ENCODE results near the gene SRMS.
"Not testable (repeated sequence)": the region's sequence is repeated elsewhere in the genome, so short reads cannot be mapped to it uniquely, and the experiment has no call there.

SRMS gene

DNA sequence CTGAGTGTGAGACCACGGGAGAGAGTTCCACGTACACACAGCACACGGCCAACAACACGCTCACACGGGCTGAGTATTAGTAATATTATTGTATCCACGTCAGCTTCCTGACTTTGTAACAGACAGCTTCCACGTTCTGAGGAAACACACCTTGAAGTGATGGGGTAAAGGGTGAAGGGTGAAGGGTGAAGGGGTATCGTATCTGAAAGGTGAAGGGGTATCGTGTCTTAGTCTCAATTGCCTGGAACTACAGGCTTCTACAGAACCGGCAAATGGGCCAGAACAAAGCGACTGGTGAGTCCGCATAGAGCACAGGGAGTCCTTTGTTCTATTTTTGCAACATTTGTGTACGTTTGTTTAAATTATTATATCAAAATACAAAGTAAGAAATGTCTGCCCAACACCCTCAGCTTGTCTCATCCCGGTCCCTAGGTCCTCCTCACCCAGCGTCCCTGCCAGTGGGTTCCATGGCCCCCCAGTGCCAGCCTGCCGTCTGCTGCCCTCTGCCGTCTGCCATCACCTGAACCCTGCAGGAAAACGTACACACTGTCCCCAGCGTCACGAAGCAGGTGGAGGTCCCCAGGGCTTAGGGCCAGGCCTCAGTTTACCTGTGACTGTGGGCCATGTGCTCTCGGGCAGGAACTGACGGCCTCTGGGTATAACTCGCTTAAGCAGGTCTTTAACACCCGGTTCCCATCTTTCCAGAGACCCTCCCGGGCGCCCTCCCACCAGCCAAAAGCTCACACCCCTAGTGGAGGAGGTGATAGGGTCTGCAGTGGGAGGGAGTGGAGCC, 30.9 kb upstream of the SRMS start:
- no peak for DNase-seq

DNA sequence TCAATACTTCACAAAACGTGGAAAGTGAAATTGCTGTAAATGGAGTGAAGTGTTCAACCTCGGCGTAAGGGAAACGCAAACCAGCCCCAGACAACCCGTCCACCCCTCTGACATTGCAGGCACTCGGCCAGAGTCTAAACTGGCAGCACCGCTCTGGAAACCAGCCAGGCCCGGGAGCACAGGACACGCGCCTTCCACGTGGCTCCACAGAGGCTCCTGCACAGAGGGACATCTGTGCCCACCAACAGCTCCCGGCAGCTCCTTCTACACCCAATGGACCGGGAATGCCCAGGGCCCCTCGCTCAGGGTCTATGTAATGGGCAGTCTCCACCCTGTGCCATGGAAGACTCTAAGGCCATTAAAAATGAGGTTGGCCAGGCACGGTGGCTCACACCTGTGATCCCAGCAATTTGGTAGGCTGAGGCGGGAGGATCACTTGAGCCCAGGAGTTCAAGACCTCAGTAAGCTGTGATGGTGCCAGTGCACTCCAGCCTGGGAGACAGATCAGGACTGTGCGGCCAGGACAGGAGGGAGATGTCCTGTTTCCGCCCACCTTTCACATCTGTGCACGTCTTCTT, 29.9 kb upstream of the SRMS start:
- no peak for DNase-seq

GRCh38 chr20:63576311-63576710, 28.8 kb upstream of the SRMS start:
- DNase-seq, result no peak

DNA sequence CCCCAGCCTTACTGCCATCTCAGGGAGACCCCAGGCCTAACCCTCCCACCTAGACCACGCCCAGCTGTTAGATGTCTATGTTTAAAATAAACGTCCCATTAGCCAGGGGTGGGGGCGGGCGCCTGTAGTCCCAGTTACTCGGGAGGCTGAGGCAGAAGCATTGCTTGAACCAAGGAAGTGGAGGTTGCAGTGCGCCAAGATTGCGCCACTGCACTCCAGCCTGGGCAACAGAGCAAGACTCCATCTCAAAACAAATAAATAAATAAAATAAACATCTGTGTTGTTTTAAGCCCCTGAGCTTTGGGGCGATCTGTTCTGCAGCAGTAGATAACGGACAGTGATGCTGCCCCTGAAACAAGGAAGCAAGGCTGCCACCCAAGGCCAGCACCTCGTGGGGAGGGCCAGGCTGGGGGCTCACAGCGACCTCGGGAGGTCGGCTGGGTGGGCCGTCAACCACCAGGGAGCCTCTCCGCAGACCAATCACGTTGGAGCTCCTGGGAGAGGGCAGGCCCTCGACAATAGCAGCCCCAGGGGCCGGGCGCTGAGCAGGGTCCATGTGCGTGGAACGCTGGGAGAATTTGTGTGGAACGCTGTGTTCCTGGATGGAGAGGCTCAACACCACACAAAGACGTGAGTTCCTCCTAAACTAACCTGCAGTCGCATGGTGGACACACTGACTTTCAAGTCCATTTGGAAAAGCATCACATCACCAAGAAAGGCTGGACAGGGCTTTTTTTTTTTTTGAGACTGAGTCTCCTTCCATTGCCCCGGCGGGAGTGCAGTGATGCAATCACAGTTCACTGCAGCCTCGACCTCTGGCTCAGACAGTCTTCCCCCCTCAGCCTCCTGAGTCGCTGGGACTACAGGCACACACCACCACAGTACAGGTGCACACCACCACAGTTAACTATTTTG, 27.5 kb upstream of the SRMS start:
- DNase-seq, result no peak

- peak; percentile 60 to 76 (median 67) for DNase-seq
Measured at GRCh38 chr20:63574156-63574828, 26.7 kb upstream of the SRMS start, which contains the start of gene HELZ2. TSS of gene HELZ2 (minus strand) at chr20:63574239. CDS start at chr20:63572385, 1,854 bp downstream.

- no peak for DNase-seq
Measured at GRCh38 chr20:63573647-63574131, 26.1 kb upstream of the SRMS start.

- DNase-seq, result no peak
Measured at GRCh38 chr20:63572788-63573646, 25.5 kb upstream of the SRMS start.

DNA sequence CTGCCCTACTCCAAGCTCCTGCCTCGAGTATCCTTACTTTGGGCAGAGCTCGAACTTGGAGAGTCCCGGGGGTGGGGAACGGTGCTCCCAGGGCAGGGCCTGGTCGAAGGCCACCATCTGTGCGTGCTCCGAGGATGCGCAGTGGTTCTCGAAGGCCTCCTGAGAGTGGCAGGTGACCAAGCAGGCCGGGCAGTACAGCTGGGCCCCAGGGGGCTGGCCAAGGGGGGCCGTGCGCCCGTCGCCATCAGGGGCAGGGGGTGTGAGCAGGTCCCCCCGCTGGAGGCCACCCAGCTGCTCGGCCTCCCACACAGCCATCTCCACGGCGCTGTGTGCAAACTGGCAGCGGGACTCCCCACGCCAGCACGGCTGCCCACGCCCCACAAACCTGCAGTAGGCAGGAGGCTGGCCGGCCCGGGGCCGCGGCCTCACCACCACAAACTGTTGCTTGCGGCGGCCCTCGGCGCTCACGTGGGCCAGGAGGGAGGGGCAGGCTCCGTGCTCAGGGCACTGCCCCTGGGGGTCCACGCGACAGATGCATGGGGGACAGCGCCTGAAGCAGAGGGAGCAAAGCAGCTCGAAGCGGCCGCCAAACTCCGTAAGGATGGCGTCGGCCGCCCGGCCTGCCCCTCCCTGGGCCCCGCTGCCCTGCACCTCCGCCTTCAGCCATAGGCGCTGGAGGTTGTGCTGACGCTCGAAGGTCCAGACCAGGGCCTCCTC, 24.7 kb upstream of the SRMS start:
- DNase-seq, result no peak

DNA sequence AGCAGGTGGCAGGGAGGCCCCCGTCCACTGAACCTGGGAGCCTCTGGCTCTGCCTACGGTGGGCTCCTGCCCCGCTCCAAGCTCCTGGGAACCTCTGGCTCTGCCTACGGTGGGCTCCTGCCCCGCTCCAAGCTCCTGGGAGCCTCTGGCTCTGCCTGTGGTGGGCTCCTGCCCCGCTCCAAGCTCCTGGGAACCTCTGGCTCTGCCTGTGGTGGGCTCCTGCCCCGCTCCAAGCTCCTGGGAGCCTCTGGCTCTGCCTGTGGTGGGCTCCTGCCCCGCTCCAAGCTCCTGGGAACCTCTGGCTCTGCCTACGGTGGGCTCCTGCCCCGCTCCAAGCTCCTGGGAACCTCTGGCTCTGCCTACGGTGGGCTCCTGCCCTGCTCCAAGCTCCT, 23.5 kb upstream of the SRMS start:
- DNase-seq, result not testable (repeated sequence)

- no peak for DNase-seq
Measured at GRCh38 chr20:63570281-63571086, 22.9 kb upstream of the SRMS start.

GRCh38 chr20:63568986-63569949, 21.7 kb upstream of the SRMS start:
- DNase-seq, result no peak

DNA sequence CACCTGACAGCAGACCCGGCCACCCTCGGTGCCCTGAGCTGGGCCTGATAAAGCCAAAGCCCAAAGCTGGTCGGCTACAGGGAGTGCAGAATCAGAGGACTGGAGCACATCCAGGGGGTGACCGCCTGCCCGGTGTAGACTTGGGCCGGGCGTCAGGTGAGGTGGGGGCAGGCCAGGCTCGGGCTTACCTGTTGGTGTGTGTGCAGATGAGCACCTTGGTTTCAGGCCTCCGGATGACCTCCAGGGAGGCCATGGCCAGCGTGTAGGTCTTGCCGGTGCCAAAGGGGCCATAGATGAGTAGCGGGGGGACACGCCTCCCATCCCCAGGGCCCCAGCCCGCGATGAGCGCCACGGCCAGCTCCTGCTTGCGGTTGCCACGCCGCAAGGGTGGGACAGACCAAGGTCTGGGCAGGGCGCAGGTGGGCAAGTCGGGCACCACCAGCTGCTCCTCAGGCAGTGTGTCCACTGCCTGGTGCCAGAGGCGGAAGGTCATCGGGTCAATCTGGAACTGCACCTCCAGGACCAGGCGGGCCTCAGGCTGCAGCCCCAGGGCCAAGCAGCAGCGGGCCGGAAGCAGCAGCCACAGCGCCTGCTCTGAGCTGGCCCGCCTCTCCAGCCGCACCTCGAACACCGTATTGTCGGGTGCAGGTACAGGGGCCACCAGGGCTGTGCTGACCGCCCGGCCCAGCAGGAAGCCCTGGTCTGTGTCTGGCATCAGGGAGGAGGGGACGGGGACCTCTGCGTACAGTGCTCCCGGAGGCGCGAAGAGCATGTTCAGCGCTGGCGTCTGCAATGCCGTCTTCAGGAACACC, 20.8 kb upstream of the SRMS start:
- DNase-seq, result no peak

DNA sequence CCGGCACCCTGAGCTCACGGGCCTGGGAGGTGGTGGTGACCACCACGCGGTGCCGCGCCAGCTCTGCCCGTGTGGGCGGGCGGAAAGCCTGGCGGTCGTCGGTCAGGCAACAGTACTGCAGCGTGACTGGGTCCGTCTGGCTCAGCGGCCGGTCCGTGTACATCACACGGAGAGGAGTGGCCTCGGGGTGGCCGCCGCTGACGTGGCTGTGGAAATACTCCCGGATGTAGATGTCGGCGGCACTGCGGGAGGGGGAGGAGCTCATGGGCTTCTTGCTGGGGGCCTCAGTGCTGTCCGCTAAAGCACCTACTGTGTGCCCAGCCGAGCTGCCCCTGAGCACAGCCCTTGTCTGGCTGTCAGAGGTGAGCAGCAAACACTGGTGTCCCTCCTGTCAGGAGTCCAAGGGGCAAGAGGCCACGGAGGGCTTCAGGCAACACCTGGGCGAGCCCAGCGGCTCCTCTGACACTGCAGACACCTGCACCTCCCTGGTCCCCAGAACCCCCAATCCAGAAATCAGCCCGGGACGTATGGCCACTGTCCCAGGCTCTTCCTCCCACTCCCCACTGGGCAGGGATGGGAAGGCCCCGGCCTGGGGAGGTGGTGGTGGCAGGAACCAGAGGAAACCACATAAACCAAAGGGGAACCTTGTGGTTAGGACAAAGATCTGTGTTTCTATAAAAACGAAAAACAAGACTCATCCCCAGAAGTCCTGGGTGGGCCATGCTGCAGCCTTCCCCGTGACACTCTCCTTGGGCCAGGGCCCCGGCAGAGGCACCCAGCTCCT, 20.0 kb upstream of the SRMS start:
- DNase-seq, result peak in 2 of 4 experiments; percentile 23 to 38

DNA sequence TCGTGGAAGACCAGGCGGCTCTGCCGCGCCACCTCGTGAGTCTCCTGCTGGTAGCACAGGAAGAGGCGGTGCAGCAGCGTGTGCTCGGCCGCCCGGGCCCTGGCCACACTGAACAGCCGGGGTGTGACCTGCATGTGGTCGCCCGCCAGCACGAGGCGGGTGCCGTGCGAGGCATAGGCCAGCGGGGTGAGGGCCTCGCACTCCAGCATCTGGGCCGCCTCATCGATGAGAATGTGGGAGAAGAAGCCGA, 19.5 kb upstream of the SRMS start:
- DNase-seq, result no peak

- DNase-seq, result no peak
Measured at GRCh38 chr20:63566395-63567135, 19.0 kb upstream of the SRMS start.

- DNase-seq, result no peak
Measured at GRCh38 chr20:63565699-63566335, 18.3 kb upstream of the SRMS start.
